ENCODE results near the gene GRAMD1B. TPM values are rescaled to one million over a fixed set of nuclear protein-coding genes. Genes with fewer than 3 reads are reported as not detected.

The GRAMD1B gene
- total RNA-seq, 1 donor from 2014 or later, result 2.6 TPM

GRCh38 chr11:123587044-123587443 lies 157.0 kb downstream of the GRAMD1B start:
- DNase-seq (ENCODE audit: low read depth in 2 of 2), result peak in 1 of 2 donors; percentile 69

DNA sequence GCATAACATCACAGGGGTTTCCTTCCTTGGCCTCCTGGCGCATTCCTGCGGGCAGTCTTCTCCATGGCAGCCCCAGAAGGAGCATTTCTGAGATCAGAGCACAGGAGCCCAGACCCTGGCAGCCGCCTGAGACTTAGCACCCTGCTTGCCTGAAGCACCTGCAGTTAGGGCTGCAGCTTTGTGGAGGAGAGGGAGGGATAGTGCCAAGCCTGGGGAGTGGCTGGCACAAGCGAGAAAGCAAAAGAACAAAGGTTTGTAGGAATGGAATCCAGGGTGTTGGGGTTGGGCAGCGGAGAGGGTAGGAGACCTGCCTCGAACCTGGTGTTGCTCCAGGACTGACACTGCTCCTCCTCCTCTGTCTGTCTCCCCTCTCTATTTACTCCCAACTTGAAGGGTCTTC lies 157.5 kb downstream of the GRAMD1B start:
- no peak for DNase-seq (ENCODE audit: low read depth in 2 of 2)

GRCh38 chr11:123588117-123588863 lies 158.2 kb downstream of the GRAMD1B start:
- DNase-seq (ENCODE audit: low read depth in 2 of 2), result no peak

DNA sequence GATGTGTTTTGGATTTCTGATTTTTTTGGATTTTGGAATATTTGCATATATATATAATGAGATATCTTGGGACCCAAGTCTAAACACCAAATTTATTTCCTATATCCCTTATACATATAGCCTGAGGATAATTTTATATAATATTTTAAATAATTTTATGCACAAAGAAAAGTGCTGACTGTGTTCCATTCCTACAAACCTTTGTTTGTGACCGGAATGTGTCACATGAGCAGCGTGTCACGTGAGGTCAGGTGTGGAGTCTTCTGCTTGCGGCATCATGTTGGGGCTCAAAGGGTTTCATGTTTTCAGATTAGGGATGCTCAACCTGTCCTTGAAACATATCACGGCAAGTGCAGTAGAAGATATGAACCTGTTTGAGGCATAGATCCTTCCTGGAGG lies 158.8 kb downstream of the GRAMD1B start:
- DNase-seq (ENCODE audit: low read depth in 2 of 2), result no peak

DNA sequence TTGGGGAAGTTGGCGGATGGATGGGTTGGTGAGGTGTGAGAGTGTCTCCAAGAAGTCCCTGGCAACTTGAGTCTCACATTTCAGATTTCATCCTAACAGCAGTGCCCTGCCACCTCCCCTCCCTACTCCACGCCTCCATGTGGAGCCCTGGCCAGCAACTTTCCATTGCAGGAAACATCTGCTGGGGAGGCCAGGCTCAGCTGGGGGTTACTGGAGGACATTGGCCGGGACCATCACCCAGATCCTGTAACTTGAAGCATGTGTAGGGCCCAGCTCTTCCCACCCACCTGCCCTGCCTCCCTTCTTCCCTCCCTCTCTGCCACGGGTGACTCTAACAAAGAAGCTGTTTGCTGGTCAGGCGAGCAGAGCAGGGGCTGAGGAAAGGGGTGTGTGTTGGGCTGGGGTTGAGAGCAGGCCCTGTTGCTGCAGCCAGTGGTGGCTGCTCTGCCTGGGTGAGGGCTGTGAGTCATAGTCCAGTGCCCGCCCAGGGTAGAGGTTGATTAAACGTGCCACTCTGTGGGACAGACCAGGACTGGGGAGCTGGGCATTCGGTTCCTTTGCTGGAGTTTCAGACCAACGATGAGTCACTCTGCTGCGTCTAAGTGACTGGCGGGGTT lies 160.3 kb downstream of the GRAMD1B start:
- DNase-seq (ENCODE audit: low read depth in 2 of 2), result peak; percentile 83 to 95

DNA sequence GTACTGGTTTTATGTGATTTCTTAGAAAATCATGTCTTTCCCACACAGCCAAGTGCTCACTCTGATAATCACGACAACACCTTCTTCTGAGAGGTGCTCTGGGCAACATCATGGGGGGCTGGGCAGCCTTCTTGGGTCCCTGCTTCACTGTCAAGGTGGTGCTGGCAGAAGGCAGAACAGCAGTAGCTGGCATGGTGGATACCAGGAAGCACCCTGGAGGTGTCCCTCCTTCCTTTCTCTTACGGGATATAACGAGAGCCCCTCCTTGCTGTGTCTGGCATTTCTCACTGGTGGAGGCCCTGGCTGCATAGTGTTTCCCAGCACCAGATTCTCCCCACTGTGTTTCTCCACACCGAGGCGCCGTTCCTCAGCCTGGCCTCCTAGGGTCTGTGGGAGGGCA lies 163.5 kb downstream of the GRAMD1B start:
- no peak for DNase-seq (ENCODE audit: low read depth in 2 of 2)

DNA sequence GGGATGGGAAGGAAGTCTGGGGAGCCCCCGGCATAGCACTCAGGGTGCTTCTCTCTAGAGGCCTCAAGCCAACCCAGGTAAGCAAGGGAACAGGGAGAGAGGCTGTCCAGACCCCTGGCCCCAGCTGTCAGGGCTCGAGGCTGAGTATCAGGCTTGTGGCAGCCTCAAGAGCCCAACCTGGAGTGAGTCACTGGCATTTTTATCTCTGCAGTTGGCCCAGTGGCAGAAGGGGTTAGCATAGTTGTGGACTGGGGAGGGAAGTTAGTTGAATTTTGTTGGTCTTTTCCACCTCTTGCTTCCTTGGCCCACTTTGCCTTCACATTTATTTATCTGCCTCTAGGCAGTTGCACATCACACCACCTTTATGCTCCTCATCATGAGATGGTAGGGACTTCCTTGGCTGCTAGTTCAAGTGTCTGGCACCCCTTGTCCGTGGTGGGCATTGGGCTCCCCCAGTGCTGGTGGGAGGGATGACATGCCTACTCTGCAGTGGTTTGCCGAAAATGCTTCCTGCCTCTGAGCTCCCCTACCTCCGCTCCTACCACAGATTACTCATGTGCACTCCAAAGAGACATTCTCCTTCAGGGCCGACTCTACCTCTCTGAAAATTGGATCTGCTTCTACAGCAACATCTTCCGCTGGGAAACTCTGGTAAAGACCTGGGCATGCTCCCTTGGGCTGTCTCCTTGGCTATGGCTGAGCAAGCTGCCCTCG lies 164.3 kb downstream of the GRAMD1B start:
- no peak for DNase-seq (ENCODE audit: low read depth in 2 of 2)

- no peak for DNase-seq (ENCODE audit: low read depth in 2 of 2)
These were observed 164.9 kb downstream of the GRAMD1B start for GRCh38 chr11:123594921-123595320.

DNA sequence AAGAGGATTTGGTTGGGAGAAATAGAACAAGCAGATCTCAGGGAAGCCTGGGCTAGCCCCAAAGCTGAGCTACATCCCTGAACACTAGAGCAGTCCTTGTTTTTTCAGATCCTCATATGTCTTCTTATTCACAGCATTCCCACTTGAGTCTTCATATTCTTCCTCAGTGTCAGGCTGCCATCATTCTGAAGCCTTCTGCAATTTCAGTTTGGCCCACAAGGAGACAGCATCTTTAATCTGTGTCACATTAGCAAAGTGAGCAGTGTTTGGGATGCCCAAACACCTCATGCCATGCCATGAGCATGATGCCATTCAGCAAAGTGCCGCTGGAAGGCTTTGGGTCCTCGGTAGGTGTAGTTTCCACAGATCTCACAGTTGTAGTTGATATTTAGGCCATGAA lies 167.8 kb downstream of the GRAMD1B start:
- no peak for DNase-seq (ENCODE audit: low read depth in 2 of 2)

GRCh38 chr11:123601136-123601535 lies 171.1 kb downstream of the GRAMD1B start:
- DNase-seq (ENCODE audit: low read depth in 2 of 2), result no peak

DNA sequence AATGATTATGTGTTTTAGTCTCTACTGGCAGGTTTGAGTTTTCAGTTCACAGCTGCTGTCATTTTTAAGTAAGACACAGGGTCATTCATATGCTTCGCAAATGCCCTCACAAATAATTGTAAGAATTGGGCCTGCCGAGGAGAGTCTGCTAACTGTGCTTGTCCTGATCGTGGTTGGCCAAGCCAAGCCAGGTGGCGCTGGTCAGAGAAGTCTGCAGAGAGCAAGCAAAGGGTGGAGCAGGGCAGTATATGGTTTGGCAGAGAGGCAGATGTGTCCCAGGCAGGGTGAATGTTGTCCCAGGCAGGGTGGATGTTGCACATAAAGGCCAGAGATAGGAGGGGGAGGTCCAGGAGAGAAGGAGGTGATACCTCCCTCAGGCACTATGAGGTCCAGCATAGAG lies 171.7 kb downstream of the GRAMD1B start:
- no peak for DNase-seq (ENCODE audit: low read depth in 2 of 2)

- DNase-seq (ENCODE audit: low read depth in 2 of 2), result no peak
These were observed 173.6 kb downstream of the GRAMD1B start for GRCh38 chr11:123603666-123604065.

GRCh38 chr11:123607781-123608180 lies 177.7 kb downstream of the GRAMD1B start:
- no peak for DNase-seq (ENCODE audit: low read depth in 2 of 2)

DNA sequence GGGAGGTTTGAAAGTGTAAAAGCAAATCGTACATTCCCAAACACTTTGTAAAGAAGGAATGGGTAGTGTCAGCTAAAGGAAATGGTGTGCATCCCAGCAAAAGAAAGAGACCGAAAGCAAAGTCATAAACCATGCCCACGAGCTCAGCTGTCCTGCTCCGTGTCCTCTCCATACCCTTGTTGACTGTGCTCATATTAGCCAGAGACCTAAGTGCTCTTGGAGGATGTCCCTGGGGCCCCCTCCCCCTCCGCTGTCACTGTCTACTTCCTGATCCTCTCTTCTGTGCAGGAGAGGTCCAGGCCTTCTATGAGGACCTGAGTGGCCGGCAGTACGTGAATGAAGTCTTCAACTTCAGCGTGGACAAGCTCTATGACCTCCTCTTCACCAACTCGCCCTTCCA lies 178.3 kb downstream of the GRAMD1B start:
- no peak for DNase-seq (ENCODE audit: low read depth in 2 of 2)

GRCh38 chr11:123608945-123609344 lies 178.9 kb downstream of the GRAMD1B start:
- DNase-seq (ENCODE audit: low read depth in 2 of 2), result no peak

DNA sequence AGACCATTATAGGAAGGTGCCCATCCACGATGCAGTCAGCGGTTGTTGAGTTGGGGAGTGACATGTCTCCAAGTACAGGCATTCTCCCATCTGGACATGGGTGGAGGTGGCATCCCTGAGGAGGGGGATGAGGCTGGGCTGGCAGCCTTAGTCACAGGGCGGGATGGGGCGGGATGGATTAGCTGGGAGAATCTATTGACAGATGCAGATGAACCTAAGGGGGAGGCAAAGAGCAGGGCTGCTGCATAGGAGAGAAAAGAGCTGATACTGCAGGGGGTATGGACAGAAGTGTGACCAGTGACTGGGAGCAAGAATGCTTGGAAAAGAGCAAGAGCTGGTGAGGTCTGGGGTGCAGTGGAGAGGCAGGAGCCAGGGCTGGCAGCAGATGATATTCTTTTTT lies 181.6 kb downstream of the GRAMD1B start:
- DNase-seq (ENCODE audit: low read depth in 2 of 2), result no peak

GRCh38 chr11:123616505-123617198 lies 186.6 kb downstream of the GRAMD1B start:
- DNase-seq (ENCODE audit: low read depth in 2 of 2), result no peak

DNA sequence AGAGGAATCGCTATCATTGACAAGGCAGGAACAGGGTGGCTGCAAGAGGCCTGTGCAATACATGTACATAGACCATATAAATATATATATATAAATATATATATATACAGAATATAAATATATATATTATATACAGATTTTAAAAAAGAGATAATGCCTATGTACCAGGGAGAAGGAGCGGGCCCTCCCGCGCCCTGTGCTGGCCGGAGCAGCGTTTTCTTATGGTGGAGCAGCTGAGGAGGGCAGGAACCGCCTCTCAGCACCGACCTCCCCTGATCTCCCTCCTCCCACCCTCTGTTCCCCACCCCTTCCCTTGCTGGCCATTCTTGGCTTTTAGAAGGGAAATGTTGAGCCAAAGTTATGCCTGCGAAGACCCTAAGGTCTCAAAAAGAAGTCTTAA lies 192.5 kb downstream of the GRAMD1B start:
- DNase-seq (ENCODE audit: low read depth in 2 of 2), result no peak

- DNase-seq (ENCODE audit: low read depth in 2 of 2), result no peak
These were observed 194.9 kb downstream of the GRAMD1B start for GRCh38 chr11:123624974-123625373.

GRCh38 chr11:123628936-123629683 lies 199.0 kb downstream of the GRAMD1B start:
- DNase-seq (ENCODE audit: low read depth in 2 of 2), result peak; percentile 79 to 86

GRCh38 chr11:123630126-123630608 lies 200.1 kb downstream of the GRAMD1B start:
- DNase-seq (ENCODE audit: low read depth in 2 of 2), result no peak
